ENCODE measurements around the gene STK10. TPM values are rescaled to one million over a fixed set of nuclear protein-coding genes. Genes with fewer than 3 reads are reported as not detected.

Gene STK10
- total RNA-seq, 1 donor from 2014 or later = 60.2 TPM

DNA sequence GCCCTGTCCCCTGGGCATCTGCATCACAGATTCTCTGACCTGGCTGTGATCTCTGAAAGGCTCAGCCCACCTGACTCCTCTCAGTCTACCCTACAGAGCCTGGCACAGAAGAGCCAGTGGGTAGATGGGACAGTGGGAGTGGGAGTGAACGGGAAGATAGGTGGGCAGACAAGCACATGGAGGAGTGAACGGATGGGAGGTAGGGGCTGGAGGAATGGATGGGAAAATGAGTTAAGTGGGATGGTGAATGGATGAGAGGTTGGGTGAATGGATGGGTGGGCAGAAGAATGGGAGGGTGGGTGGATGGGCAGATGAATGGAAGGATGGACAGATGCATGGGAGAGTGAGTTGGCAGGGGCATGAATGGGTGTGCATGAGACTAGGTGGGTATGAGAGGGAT lies 18.8 kb downstream of the STK10 start:
- H3K9ac ChIP-seq (ENCODE audit: low read length) = no peak overlapping the region
- H3K4me1 ChIP-seq (ENCODE audit: insufficient read depth, low read length) = peaks cover 23% of the 10 kb centered on the region
- no peak overlapping the region for H2AFZ ChIP-seq (ENCODE audit: low read depth, low read length)
- peaks cover 89% of the 10 kb centered on the region for H4K20me1 ChIP-seq (ENCODE audit: insufficient read depth, low read length)
- Mint-ChIP-seq H3K27me3 (ENCODE audit: low read depth, unreplicated experiment) (no peaks in the 10 kb centered on the region), H3K4me3 (ENCODE audit: unreplicated experiment) (no peak overlapping the region), H3K36me3 (ENCODE audit: low read depth, unreplicated experiment) (peaks cover 8% of the 10 kb centered on the region), H3K27ac (ENCODE audit: unreplicated experiment) (no peak overlapping the region), H3K4me1 (ENCODE audit: low read depth, unreplicated experiment) (peaks cover 21% of the 10 kb centered on the region), H3K9me3 (ENCODE audit: unreplicated experiment) (no peaks in the 10 kb centered on the region)
- H3K4me2 ChIP-seq (ENCODE audit: low read length) = no peak overlapping the region
- no peaks in the 10 kb centered on the region for H3K27me3 ChIP-seq (ENCODE audit: insufficient read depth, low read length)
- H3K9me3 ChIP-seq (ENCODE audit: insufficient read depth, low read depth, low read length) = no peaks in the 10 kb centered on the region
- FAIRE-seq = no peak
- no peak overlapping the region for H3K27ac ChIP-seq (ENCODE audit: low read depth, low read length)
- TF ChIP-seq EZH2 (IDR thresholded peaks at IDR 0.05; ENCODE audit: insufficient read depth, low read length) (no peak), CTCF (IDR thresholded peaks at IDR 0.05; ENCODE audit: insufficient read depth, low read depth, low read length) (no peak)
- H3K4me3 ChIP-seq (ENCODE audit: insufficient read depth, low read depth, low read length) = no peak overlapping the region
- no peaks in the 10 kb centered on the region for H3K36me3 ChIP-seq (ENCODE audit: insufficient read depth, low read length)
- DNase-seq (ENCODE audit: low read depth) = no peak
- peaks cover 76% of the 10 kb centered on the region for H3K79me2 ChIP-seq (ENCODE audit: insufficient read depth, low read length)

GRCh38 chr5:172168311-172168710 lies 19.7 kb downstream of the STK10 start:
- Histone ChIP-seq H3K4me3 (ENCODE audit: insufficient read depth, low read depth, low read length) (no peak overlapping the region), H2AFZ (ENCODE audit: low read depth, low read length) (no peak overlapping the region), H3K79me2 (ENCODE audit: insufficient read depth, low read length) (peaks cover 77% of the 10 kb centered on the region), H3K27ac (ENCODE audit: low read depth, low read length) (no peak overlapping the region), H3K9ac (ENCODE audit: low read length) (no peak overlapping the region), H3K36me3 (ENCODE audit: insufficient read depth, low read length) (no peaks in the 10 kb centered on the region), H3K27me3 (ENCODE audit: insufficient read depth, low read length) (no peaks in the 10 kb centered on the region), H3K4me2 (ENCODE audit: low read length) (no peak overlapping the region), H3K4me1 (ENCODE audit: insufficient read depth, low read length) (peaks cover 18% of the 10 kb centered on the region), H3K9me3 (ENCODE audit: insufficient read depth, low read depth, low read length) (no peaks in the 10 kb centered on the region), H4K20me1 (ENCODE audit: insufficient read depth, low read length) (peaks cover 91% of the 10 kb centered on the region)
- Mint-ChIP-seq H3K9me3 (ENCODE audit: unreplicated experiment) (no peaks in the 10 kb centered on the region), H3K4me3 (ENCODE audit: unreplicated experiment) (no peak overlapping the region), H3K36me3 (ENCODE audit: low read depth, unreplicated experiment) (peaks cover 8% of the 10 kb centered on the region), H3K4me1 (ENCODE audit: low read depth, unreplicated experiment) (peaks cover 19% of the 10 kb centered on the region), H3K27ac (ENCODE audit: unreplicated experiment) (no peak overlapping the region), H3K27me3 (ENCODE audit: low read depth, unreplicated experiment) (no peaks in the 10 kb centered on the region)
- no peak for FAIRE-seq
- no peak for TF ChIP-seq CTCF (IDR thresholded peaks at IDR 0.05; ENCODE audit: insufficient read depth, low read depth, low read length)
- TF ChIP-seq EZH2 (IDR thresholded peaks at IDR 0.05; ENCODE audit: insufficient read depth, low read length) = no peak
- no peak for DNase-seq (ENCODE audit: low read depth)

DNA sequence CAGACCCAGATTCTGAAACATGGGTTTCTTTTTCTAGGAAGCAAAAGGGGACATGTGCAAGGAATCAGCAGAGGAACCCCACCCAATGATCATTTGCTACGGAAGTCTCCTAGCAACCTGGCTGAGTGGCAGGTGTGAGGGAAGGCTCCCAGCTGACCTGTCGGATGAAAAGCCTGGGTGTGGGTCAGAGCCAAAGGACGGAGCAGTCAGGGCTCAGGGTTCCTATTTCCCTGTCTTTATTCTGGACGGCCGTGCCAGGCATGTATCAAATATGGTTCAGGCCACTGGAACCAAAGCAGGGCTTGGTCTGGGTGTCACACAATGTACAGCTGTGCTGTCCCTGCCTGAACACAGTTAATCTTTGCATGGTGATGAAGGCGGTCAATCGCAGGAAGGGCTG lies 20.1 kb downstream of the STK10 start:
- Histone ChIP-seq H3K4me2 (ENCODE audit: low read length) (no peak overlapping the region), H3K36me3 (ENCODE audit: insufficient read depth, low read length) (no peaks in the 10 kb centered on the region), H3K9me3 (ENCODE audit: insufficient read depth, low read depth, low read length) (no peaks in the 10 kb centered on the region), H3K9ac (ENCODE audit: low read length) (no peak overlapping the region), H3K79me2 (ENCODE audit: insufficient read depth, low read length) (peaks cover 77% of the 10 kb centered on the region), H3K27me3 (ENCODE audit: insufficient read depth, low read length) (no peaks in the 10 kb centered on the region), H3K4me3 (ENCODE audit: insufficient read depth, low read depth, low read length) (no peak overlapping the region), H2AFZ (ENCODE audit: low read depth, low read length) (no peak overlapping the region), H4K20me1 (ENCODE audit: insufficient read depth, low read length) (peaks cover 91% of the 10 kb centered on the region), H3K4me1 (ENCODE audit: insufficient read depth, low read length) (peaks cover 14% of the 10 kb centered on the region), H3K27ac (ENCODE audit: low read depth, low read length) (no peak overlapping the region)
- no peak overlapping the region for H3K27ac Mint-ChIP-seq (ENCODE audit: unreplicated experiment)
- H3K36me3 Mint-ChIP-seq (ENCODE audit: low read depth, unreplicated experiment) = peaks cover 7% of the 10 kb centered on the region
- FAIRE-seq (no peak), DNase-seq (ENCODE audit: low read depth) (no peak)
- H3K4me3 Mint-ChIP-seq (ENCODE audit: unreplicated experiment) = no peak overlapping the region
- no peak for TF ChIP-seq EZH2 (IDR thresholded peaks at IDR 0.05; ENCODE audit: insufficient read depth, low read length)
- TF ChIP-seq CTCF (IDR thresholded peaks at IDR 0.05; ENCODE audit: insufficient read depth, low read depth, low read length) = no peak
- peaks cover 19% of the 10 kb centered on the region for H3K4me1 Mint-ChIP-seq (ENCODE audit: low read depth, unreplicated experiment)
- no peaks in the 10 kb centered on the region for H3K9me3 Mint-ChIP-seq (ENCODE audit: unreplicated experiment)
- H3K27me3 Mint-ChIP-seq (ENCODE audit: low read depth, unreplicated experiment) = no peaks in the 10 kb centered on the region
